HFFc6 (cell line): ENCODE results near the gene BIRC3. TPM values are rescaled to one million over a fixed set of nuclear protein-coding genes. Genes with fewer than 3 reads are reported as not detected.

Source experiments
- DNase-seq: peaks from one replicate; pipeline ENCODE4 v3.0.0-alpha.2; 2018
- H3K27ac Mint-ChIP-seq: 2 replicates; pipeline ENCODE4 v1.8.0; 2020; ENCODE audit warnings: mild to moderate bottlenecking, mixed read lengths
- H3K27me3 Mint-ChIP-seq: 2 replicates; pipeline ENCODE4 v1.8.0; 2021; ENCODE audit warnings: mild to moderate bottlenecking, moderate library complexity, mixed read lengths; ENCODE audit not compliant: insufficient read depth
- H3K36me3 Mint-ChIP-seq: 2 replicates; pipeline ENCODE4 v1.8.0; 2021; ENCODE audit warnings: low read depth, mixed read lengths
- H3K4me1 Mint-ChIP-seq: 2 replicates; pipeline ENCODE4 v1.8.0; 2020; ENCODE audit warnings: low read depth, mixed read lengths
- H3K4me3 Mint-ChIP-seq: 2 replicates; pipeline ENCODE4 v1.8.0; 2020; ENCODE audit warnings: mild to moderate bottlenecking, moderate library complexity, mixed read lengths
- H3K9me3 Mint-ChIP-seq: 2 replicates; pipeline ENCODE4 v1.8.0; 2020; ENCODE audit warnings: mild to moderate bottlenecking, mixed read lengths
- total RNA-seq, 6 experiments: library from RNA; stranded (reverse); fragmentation: NEBNext Ultra II Directional; extraction: Animal tissue kit (Norgen Biotek cat#: 25700); gene quantifications; 2 replicates in 1 of 6; 3 replicates in 5 of 6; pipeline ENCODE4 v1.2.3, GENCODE V29; 2021
- TF ChIP-seq, protein P1 (sequence below): fragments of 200-600 bp; sonication (generic); IDR thresholded peaks from 2 replicates; pipeline ENCODE4 v1.5.0; 2021; ENCODE audit warnings: antibody characterized with exemption, mild to moderate bottlenecking

The BIRC3 gene
- total RNA-seq, 6 experiments from 2014 or later = 0.35 to 0.66 (median 0.42) TPM

DNA sequence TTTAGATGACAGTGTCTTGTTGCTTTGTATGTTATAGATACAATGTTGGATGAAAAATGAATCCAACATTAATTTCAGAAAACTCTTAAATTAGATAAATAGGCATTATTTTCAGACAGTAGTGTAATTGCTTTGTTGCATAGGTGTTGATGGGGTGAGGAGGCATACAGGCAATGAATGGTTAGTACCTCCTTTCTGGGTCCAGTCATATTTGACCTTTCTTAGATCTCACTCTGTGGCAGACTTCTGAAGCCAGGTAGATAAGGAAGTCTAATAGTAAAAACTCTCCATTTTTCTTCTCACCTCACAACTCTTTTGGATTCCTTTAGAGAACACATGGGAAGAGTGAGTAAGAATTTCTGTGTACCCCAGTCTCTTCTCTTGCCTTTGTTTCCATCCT, 61.5 kb downstream of the BIRC3 start:
- no peak for DNase-seq
- H3K27ac Mint-ChIP-seq = no peak overlapping the region
- peaks cover 42% of the 10 kb centered on the region for H3K36me3 Mint-ChIP-seq
- TF ChIP-seq, protein P1, sequence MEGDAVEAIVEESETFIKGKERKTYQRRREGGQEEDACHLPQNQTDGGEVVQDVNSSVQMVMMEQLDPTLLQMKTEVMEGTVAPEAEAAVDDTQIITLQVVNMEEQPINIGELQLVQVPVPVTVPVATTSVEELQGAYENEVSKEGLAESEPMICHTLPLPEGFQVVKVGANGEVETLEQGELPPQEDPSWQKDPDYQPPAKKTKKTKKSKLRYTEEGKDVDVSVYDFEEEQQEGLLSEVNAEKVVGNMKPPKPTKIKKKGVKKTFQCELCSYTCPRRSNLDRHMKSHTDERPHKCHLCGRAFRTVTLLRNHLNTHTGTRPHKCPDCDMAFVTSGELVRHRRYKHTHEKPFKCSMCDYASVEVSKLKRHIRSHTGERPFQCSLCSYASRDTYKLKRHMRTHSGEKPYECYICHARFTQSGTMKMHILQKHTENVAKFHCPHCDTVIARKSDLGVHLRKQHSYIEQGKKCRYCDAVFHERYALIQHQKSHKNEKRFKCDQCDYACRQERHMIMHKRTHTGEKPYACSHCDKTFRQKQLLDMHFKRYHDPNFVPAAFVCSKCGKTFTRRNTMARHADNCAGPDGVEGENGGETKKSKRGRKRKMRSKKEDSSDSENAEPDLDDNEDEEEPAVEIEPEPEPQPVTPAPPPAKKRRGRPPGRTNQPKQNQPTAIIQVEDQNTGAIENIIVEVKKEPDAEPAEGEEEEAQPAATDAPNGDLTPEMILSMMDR = no peak
- no peaks in the 10 kb centered on the region for H3K9me3 Mint-ChIP-seq
- no peaks in the 10 kb centered on the region; the same call in 1 of the 2 replicates for H3K27me3 Mint-ChIP-seq
- peaks cover 5% of the 10 kb centered on the region; the same call in 1 of the 2 replicates for H3K4me1 Mint-ChIP-seq
- H3K4me3 Mint-ChIP-seq = no peak overlapping the region

DNA sequence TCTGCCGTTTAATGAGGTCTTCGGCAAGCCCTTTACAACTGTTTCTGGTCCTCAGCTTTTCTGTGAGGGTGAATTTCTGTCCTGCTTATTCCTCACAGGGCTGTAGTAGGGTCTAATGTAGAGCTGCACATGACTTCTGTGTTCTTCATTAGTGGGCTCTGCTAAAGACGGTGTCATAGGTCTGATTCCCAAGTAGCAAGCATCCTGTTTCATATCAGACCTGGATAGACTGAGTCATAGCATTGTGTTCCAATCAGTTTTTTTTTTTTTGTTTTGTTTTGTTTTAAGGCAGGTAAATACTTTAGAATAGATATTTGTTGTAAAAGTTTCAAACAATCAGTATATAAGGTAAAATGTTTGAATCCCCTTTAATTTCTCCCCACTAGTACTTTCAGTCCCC, 65.1 kb downstream of the BIRC3 start:
- Mint-ChIP-seq H3K27me3 (no peaks in the 10 kb centered on the region), H3K4me3 (no peak overlapping the region), H3K4me1 (peaks cover 23% of the 10 kb centered on the region), H3K27ac (peak overlapping the region; percentile 14; the same call in 1 of the 2 replicates), H3K9me3 (no peaks in the 10 kb centered on the region), H3K36me3 (peaks cover 63% of the 10 kb centered on the region)
- TF ChIP-seq, protein P1 = no peak
- no peak for DNase-seq

DNA sequence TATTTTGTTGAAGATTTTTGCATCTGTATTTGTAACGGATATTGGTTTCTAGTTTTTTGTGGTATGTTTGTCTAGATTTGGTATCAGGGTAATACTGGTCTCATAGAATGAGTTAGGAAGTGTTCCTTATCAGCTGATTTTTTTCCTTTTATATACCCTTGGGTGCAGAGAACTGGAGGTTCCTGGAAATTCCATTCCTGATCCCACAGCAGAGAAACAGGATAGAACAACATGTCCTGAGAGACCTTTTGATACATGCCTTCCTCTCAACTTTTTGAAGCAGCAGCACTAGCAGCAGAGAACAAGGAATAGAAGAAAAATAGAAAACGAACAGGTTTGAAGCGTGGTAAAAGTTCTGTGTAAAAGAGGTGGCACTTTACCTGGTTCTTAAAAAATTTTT, 66.6 kb downstream of the BIRC3 start:
- Mint-ChIP-seq H3K4me3 (no peak overlapping the region), H3K36me3 (peaks cover 63% of the 10 kb centered on the region), H3K4me1 (peaks cover 23% of the 10 kb centered on the region), H3K27me3 (no peaks in the 10 kb centered on the region), H3K27ac (no peak overlapping the region), H3K9me3 (no peaks in the 10 kb centered on the region)
- TF ChIP-seq, protein P1 = no peak
- DNase-seq = no peak

DNA sequence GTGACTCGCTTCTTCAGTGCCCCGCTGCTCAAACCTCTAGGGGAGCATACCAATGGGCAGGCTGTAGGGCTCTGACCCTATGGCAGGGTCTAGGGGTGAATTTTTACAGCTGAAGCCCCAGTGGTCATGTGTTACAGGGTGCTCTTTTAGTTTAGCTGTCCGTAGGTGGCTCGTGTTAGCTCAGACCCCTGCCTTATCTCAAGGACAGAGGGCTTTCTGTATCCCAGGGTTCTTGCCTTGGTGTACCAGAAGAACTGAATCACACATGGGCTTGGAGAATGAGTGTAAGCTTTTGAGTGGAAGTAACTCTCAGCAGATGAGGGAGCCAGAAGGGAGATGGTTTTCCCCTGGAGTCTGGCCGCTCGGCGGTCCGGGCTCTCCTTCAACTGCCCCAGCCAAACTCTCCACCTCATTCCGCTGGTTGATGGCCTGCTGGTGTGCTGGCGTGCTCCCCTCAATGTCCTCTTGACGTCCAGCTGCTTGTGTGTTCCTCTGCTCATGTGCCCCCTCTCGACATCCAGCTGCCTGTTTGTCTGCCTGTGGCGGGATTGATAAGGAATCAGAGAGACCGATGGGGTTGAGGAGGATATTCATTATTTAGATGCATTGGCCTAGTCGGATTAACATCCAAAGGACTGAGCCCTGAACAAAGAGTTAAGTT, 67.3 kb downstream of the BIRC3 start:
- Mint-ChIP-seq H3K27me3 (peaks cover under 1% of the 10 kb centered on the region), H3K36me3 (peaks cover 65% of the 10 kb centered on the region), H3K4me3 (no peak overlapping the region)

DNA sequence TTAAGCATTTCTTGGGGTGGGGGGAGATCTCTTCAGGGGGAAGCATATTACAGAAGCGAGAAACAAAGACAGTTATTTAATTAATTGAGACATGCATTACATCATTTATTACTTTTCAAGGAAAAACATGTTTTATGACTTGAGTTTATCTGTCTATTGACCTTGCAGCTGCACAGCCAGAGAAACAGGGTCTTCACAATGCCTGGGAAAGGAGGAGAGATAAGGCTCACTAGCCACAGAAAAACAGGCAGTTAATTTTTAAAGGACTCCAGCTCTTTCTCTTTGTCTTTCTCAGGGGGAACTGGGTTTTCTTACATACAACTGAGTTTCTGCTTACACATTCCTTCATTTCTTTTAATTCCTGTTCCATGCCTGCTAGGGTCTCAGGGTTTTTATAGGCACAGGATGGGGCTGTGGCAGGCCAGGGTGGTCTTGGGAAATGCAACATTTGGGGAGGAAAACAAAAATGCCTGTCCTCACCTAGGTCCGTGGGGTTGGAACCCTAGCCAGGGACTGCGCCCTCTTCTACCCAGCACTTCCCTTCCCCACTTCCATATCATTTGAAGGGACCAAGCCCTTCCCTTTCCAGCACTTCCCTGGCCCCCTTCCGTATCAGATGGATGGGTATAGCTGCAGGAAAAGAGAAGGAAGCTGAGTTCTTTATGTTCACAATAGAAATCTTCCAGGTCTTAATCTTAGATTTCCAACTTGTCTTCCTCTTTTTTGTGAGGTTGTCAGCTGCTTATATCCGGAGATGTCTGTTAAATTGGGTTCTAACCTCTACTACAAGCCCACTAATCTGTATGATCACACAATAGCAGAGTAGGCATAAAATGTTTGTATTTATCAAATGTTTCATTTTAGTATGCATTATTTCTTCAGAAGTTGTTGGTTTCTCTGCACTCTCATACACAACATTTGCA, 68.1 kb downstream of the BIRC3 start:
- TF ChIP-seq, protein P1 = no peak
- Mint-ChIP-seq H3K36me3 (peaks cover 60% of the 10 kb centered on the region), H3K4me1 (peaks cover 23% of the 10 kb centered on the region), H3K4me3 (no peak overlapping the region), H3K9me3 (no peaks in the 10 kb centered on the region), H3K27me3 (peaks cover 2% of the 10 kb centered on the region), H3K27ac (peak overlapping the region; percentile 30)
- DNase-seq = no peak

More for the DNA sequence above, 67.3 kb downstream of the BIRC3 start:
- Mint-ChIP-seq H3K27ac (no peak overlapping the region; the same call in 1 of the 2 replicates), H3K9me3 (no peaks in the 10 kb centered on the region), H3K4me1 (peaks cover 23% of the 10 kb centered on the region)
- TF ChIP-seq, protein P1 = no peak
- DNase-seq = no peak
